ENCODE measurements around the gene RXRA.

Gene RXRA

DNA sequence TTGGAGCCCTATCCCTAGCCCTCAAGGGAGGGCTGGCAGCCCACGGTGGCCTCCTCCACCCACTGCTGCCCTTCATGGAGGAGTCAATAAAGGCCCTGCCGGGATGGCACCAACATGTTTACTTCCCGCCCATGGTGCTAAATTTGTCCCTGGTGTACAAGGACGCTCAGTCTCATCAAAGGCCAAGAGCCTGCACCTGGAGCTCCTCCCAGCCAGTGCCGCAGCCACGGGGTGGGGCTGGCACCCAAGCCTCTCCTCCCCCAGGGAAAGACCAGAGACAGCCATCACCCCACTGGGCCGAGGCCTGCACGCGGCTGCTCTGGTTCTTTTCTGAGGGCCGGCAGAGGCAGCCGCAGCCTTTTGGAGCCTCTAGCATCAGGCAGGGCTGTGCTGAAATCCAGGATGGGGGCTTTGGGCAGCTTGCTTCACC is 34.8 kb upstream of the RXRA start:
- no peak for TF ChIP-seq ZNF384 (IDR thresholded peaks at IDR 0.05)
- no peak for TF ChIP-seq HDGF (IDR thresholded peaks at IDR 0.05; ENCODE audit: borderline replicate concordance)
- TF ChIP-seq TARDBP (IDR thresholded peaks at IDR 0.05): no peak
- no peak for TF ChIP-seq SUZ12 (IDR thresholded peaks at IDR 0.05)
- TF ChIP-seq NFRKB (IDR thresholded peaks at IDR 0.05): no peak
- no peak for TF ChIP-seq LEF1 (IDR thresholded peaks at IDR 0.05; ENCODE audit: borderline replicate concordance)
- TF ChIP-seq ELF4 (IDR thresholded peaks at IDR 0.05): no peak
- TF ChIP-seq FOXA1 (IDR thresholded peaks at IDR 0.05): no peak
- no peak for TF ChIP-seq SP1 (IDR thresholded peaks at IDR 0.05)
- no peak for TF ChIP-seq FOXM1 (IDR thresholded peaks at IDR 0.05; ENCODE audit: borderline replicate concordance)
- no peak for TF ChIP-seq L3MBTL2 (conservative IDR thresholded peaks at IDR 0.05)
- TF ChIP-seq, protein P1, sequence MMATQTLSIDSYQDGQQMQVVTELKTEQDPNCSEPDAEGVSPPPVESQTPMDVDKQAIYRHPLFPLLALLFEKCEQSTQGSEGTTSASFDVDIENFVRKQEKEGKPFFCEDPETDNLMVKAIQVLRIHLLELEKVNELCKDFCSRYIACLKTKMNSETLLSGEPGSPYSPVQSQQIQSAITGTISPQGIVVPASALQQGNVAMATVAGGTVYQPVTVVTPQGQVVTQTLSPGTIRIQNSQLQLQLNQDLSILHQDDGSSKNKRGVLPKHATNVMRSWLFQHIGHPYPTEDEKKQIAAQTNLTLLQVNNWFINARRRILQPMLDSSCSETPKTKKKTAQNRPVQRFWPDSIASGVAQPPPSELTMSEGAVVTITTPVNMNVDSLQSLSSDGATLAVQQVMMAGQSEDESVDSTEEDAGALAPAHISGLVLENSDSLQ (IDR thresholded peaks at IDR 0.05): no peak
- TF ChIP-seq BHLHE40 (IDR thresholded peaks at IDR 0.05; ENCODE audit: borderline replicate concordance): no peak
- TF ChIP-seq FOXK2 (IDR thresholded peaks at IDR 0.05): no peak
- no peak for TF ChIP-seq CTBP1 (IDR thresholded peaks at IDR 0.05; ENCODE audit: borderline replicate concordance)
- TF ChIP-seq ARNT (IDR thresholded peaks at IDR 0.05): no peak
- CTCF ChIA-PET: no interaction called here
- POLR2A ChIA-PET: no interaction called here
- DNase-seq (ENCODE audit: extremely low spot score): no peak

DNA sequence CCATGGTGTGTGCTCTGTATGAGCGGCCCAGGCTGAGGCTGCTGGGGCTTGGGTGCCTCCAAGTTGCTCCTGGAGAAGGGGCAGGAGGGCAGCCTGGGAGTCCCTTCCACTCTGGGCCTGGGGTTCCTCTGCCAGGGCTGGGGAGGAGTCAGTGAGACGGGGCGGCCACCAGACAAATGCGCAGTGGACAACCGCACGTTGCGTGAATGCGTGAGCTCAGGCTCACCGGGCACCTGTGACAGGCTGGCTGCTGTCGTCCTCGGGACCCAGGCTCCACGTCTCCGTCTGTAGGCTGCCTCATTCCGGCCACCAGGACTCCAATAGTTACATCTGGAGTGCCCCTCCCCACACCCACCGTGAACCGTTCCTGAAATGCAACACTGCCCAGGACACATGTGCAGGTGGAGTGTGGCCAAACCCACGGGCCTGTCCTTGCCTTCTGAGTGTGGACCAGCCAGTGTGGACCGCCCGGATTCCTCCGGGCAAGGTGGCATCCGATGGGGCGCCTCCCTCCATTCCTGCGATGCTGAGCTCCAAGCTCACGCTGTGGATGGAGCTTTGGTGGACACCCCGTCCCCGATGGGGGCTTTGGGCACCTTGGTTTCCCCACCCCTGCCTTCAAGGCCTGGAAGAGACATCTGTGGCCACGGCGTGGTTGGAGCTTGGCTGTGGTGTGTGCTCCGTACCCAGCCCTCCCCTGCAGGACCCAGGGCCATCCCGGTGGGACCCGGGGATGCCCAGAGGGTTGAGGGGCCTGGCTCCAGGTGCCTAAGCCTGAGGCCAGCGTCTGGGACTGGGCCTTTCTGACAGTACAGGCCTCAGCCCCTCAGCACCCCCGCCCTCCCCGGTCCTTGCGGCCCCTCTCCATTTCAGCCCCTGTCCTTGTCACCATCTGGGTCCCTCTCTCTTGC is 34.0 kb upstream of the RXRA start:
- TF ChIP-seq, protein P1 (IDR thresholded peaks at IDR 0.05): no peak
- no peak for TF ChIP-seq SUZ12 (IDR thresholded peaks at IDR 0.05)
- no peak for TF ChIP-seq ARNT (IDR thresholded peaks at IDR 0.05)
- no peak for TF ChIP-seq TARDBP (IDR thresholded peaks at IDR 0.05)
- no peak for TF ChIP-seq BHLHE40 (IDR thresholded peaks at IDR 0.05; ENCODE audit: borderline replicate concordance)
- TF ChIP-seq LEF1 (IDR thresholded peaks at IDR 0.05; ENCODE audit: borderline replicate concordance): no peak
- TF ChIP-seq FOXA1 (IDR thresholded peaks at IDR 0.05): no peak
- no peak for TF ChIP-seq FOXK2 (IDR thresholded peaks at IDR 0.05)
- no peak for TF ChIP-seq ELF4 (IDR thresholded peaks at IDR 0.05)
- no peak for TF ChIP-seq CTBP1 (IDR thresholded peaks at IDR 0.05; ENCODE audit: borderline replicate concordance)
- TF ChIP-seq FOXM1 (IDR thresholded peaks at IDR 0.05; ENCODE audit: borderline replicate concordance): no peak
- TF ChIP-seq ZNF384 (IDR thresholded peaks at IDR 0.05): no peak
- TF ChIP-seq HDGF (IDR thresholded peaks at IDR 0.05; ENCODE audit: borderline replicate concordance): no peak
- TF ChIP-seq L3MBTL2 (conservative IDR thresholded peaks at IDR 0.05): no peak
- no peak for DNase-seq (ENCODE audit: extremely low spot score)
- CTCF ChIA-PET: no interaction called here
- POLR2A ChIA-PET: no interaction called here

DNA sequence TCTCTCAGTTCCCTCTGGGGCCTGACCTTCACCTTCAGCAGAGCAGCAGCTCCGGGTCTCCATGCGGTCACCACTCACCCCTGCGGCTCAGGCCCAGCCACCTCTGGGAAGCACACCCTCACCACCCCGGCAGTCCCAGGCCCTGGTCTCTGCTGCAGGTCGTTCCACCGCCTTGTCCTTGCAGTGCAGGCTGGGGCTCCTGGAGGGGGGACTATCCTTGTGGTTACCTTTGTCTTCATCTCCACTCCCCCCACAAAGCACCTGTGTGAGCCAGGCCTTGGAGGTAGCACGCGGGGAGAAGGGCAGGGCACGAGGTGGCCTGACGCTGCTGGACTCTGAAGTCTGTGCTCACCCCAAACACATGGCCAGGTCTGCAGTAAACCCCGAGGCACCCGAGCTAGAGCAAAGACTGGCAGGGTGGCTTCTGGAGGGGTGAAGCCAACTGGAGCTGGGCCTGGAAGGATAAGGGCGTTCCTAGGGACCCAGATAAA is 33.2 kb upstream of the RXRA start:
- ChIA-PET POLR2A (no interaction called here), CTCF (no interaction called here)
- TF ChIP-seq ELF4 (IDR thresholded peaks at IDR 0.05) (no peak), LEF1 (IDR thresholded peaks at IDR 0.05; ENCODE audit: borderline replicate concordance) (no peak), FOXM1 (IDR thresholded peaks at IDR 0.05; ENCODE audit: borderline replicate concordance) (no peak), SUZ12 (IDR thresholded peaks at IDR 0.05) (no peak)
- no peak for DNase-seq (ENCODE audit: extremely low spot score)

DNA sequence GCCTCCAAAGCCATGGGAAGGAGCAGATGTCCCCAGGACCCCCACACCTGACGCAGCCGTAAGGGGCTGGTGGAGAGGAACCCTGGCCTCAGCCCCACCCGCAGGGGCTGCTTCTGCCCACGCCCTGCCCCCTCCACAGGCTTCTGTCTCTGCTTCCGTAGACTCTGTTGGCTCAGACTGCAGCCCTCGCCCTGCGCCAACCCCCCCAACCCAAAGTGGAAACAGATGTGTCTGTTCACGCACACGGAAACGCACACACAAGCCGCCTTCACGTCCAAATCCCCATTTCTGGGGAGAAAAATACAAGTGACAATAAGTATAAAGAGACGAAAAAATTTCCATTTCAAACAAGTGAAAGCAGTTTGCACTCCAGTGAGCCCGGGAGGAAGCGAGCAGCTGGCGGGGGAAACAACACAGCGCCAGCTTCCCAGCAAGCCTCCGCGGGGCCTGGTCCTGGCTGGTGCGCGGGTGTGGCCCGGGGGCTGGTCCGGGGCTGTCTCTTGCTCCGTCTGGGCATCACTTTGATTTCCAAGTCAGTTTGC is 32.6 kb upstream of the RXRA start:
- no peak for DNase-seq (ENCODE audit: extremely low spot score)
- TF ChIP-seq, protein P1 (IDR thresholded peaks at IDR 0.05): no peak
- no peak for TF ChIP-seq FOXA1 (IDR thresholded peaks at IDR 0.05)
- no peak for TF ChIP-seq ZNF384 (IDR thresholded peaks at IDR 0.05)
- TF ChIP-seq SUZ12 (IDR thresholded peaks at IDR 0.05): no peak
- TF ChIP-seq TARDBP (IDR thresholded peaks at IDR 0.05): no peak
- no peak for TF ChIP-seq BHLHE40 (IDR thresholded peaks at IDR 0.05; ENCODE audit: borderline replicate concordance)
- TF ChIP-seq ARNT (IDR thresholded peaks at IDR 0.05): no peak
- no peak for TF ChIP-seq FOXM1 (IDR thresholded peaks at IDR 0.05; ENCODE audit: borderline replicate concordance)
- TF ChIP-seq ELF4 (IDR thresholded peaks at IDR 0.05): no peak
- TF ChIP-seq CTBP1 (IDR thresholded peaks at IDR 0.05; ENCODE audit: borderline replicate concordance): no peak
- TF ChIP-seq NFRKB (IDR thresholded peaks at IDR 0.05): no peak
- TF ChIP-seq L3MBTL2 (conservative IDR thresholded peaks at IDR 0.05): no peak
- no peak for TF ChIP-seq HDGF (IDR thresholded peaks at IDR 0.05; ENCODE audit: borderline replicate concordance)
- no peak for TF ChIP-seq SP1 (IDR thresholded peaks at IDR 0.05)
- no peak for TF ChIP-seq FOXK2 (IDR thresholded peaks at IDR 0.05)
- ChIA-PET POLR2A (no interaction called here), CTCF (no interaction called here)

DNA sequence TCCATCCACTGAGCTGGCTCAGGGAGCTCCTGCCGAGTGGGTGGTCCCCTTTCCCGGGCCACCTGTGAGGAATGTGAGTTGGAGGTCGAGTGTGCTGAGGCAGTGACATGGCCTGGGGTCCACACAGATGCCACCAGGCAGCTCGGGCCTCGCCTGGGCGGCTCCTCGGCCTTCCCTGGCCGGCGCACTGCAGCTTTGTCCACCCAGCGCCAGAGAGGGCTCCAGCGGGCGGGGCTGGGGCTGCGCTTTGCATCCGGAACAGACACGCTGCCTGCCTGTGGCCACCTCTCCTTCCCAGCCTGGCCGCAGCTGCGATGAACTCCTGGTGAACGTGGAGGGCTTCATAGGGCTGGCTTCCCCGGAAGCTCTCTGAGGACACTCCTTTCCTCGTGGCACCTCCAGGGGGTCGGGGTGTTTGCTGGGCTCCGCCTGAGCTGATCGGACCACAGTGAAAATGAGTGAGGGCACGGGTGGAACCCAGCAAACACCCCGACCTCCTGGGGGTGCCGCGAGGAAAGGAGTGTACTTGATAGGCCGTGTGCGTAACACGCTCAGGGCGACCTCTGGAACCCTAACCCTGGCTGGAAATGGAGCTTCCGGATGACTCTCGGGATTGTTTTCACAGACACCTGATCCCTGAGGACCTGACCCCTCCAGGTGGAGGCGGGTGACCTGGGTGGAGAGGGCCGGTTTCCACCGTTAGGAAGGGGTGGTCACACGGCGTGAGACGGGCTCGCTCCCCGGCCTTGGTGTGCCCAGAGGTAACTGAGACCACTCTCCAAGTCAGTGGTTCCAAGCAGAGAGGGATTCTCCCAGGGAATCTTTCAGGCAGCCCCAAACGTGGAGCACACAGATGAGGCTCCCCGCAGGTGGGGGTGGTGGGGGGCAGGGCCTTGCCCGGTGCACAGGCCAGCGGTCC is 31.8 kb upstream of the RXRA start:
- DNase-seq (ENCODE audit: extremely low spot score): no peak
- POLR2A ChIA-PET: no interaction called here
- CTCF ChIA-PET: interaction anchor here (0.6 kb wide), 1 partner anchor 510 kb away, joined by 3 read pairs; no protein-coding TSS in a partner anchor
- TF ChIP-seq SP1 (IDR thresholded peaks at IDR 0.05) (no peak), ARNT (IDR thresholded peaks at IDR 0.05) (no peak), HDGF (IDR thresholded peaks at IDR 0.05; ENCODE audit: borderline replicate concordance) (no peak), CTBP1 (IDR thresholded peaks at IDR 0.05; ENCODE audit: borderline replicate concordance) (no peak), FOXA1 (IDR thresholded peaks at IDR 0.05) (no peak), TARDBP (IDR thresholded peaks at IDR 0.05) (no peak), LEF1 (IDR thresholded peaks at IDR 0.05; ENCODE audit: borderline replicate concordance) (no peak), SUZ12 (IDR thresholded peaks at IDR 0.05) (no peak), ELF4 (IDR thresholded peaks at IDR 0.05) (no peak), FOXK2 (IDR thresholded peaks at IDR 0.05) (no peak), L3MBTL2 (conservative IDR thresholded peaks at IDR 0.05) (no peak), BHLHE40 (IDR thresholded peaks at IDR 0.05; ENCODE audit: borderline replicate concordance) (no peak), ZNF384 (IDR thresholded peaks at IDR 0.05) (no peak), NFRKB (IDR thresholded peaks at IDR 0.05) (no peak), FOXM1 (IDR thresholded peaks at IDR 0.05; ENCODE audit: borderline replicate concordance) (no peak)
- TF ChIP-seq, protein P1 (IDR thresholded peaks at IDR 0.05): no peak
